ENCODE data around the gene CTF1. TPM values are rescaled to one million over a fixed set of nuclear protein-coding genes. Genes with fewer than 3 reads are reported as not detected.

CTF1 gene
- total RNA-seq, 1 donor from 2014 or later = 4.2 TPM

GRCh38 chr16:30948667-30949649, 52.5 kb downstream of the CTF1 start, which contains the start of gene ORAI3:
ORAI3 (plus strand) TSS chr16:30949068; CDS start chr16:30949290, 222 bp downstream.
- peak; percentile 92 for DNase-seq (ENCODE audit: low spot score)
- Mint-ChIP-seq H3K27me3 (ENCODE audit: low read depth) (no peaks in the 10 kb centered on the region), H3K9me3 (ENCODE audit: low read depth) (no peaks in the 10 kb centered on the region), H3K36me3 (ENCODE audit: low read depth) (peaks cover 2% of the 10 kb centered on the region), H3K4me3 (ENCODE audit: unreplicated experiment) (peak within 1 kb of the TSS; percentile 86), H3K4me1 (ENCODE audit: low read depth) (peaks cover 38% of the 10 kb centered on the region), H3K27ac (ENCODE audit: unreplicated experiment) (peak within 1 kb of the TSS; percentile 85)
- TF ChIP-seq CTCF (IDR thresholded peaks at IDR 0.05) = no peak

- Mint-ChIP-seq H3K4me1 (ENCODE audit: low read depth) (peaks cover 39% of the 10 kb centered on the region), H3K4me3 (ENCODE audit: unreplicated experiment) (peak overlapping the region; percentile 86), H3K27ac (ENCODE audit: unreplicated experiment) (peak overlapping the region; percentile 79), H3K27me3 (ENCODE audit: low read depth) (no peaks in the 10 kb centered on the region), H3K9me3 (ENCODE audit: low read depth) (no peaks in the 10 kb centered on the region), H3K36me3 (ENCODE audit: low read depth) (peaks cover 2% of the 10 kb centered on the region)
- no peak for DNase-seq (ENCODE audit: low spot score)
- no peak for TF ChIP-seq CTCF (IDR thresholded peaks at IDR 0.05)
These were observed 53.5 kb downstream of the CTF1 start for GRCh38 chr16:30949650-30950515.

GRCh38 chr16:30950516-30951065, 54.2 kb downstream of the CTF1 start:
- H3K4me1 Mint-ChIP-seq (ENCODE audit: low read depth) = peaks cover 39% of the 10 kb centered on the region
- peak overlapping the region; percentile 86 for H3K4me3 Mint-ChIP-seq (ENCODE audit: unreplicated experiment)
- TF ChIP-seq CTCF (IDR thresholded peaks at IDR 0.05) = no peak
- DNase-seq (ENCODE audit: low spot score) = no peak
- peak overlapping the region; percentile 79 for H3K27ac Mint-ChIP-seq (ENCODE audit: unreplicated experiment)
- no peaks in the 10 kb centered on the region for H3K27me3 Mint-ChIP-seq (ENCODE audit: low read depth)
- no peaks in the 10 kb centered on the region for H3K9me3 Mint-ChIP-seq (ENCODE audit: low read depth)
- H3K36me3 Mint-ChIP-seq (ENCODE audit: low read depth) = peaks cover 2% of the 10 kb centered on the region

- H3K36me3 Mint-ChIP-seq (ENCODE audit: low read depth) = peaks cover 2% of the 10 kb centered on the region
- TF ChIP-seq CTCF (IDR thresholded peaks at IDR 0.05) = no peak
- H3K27me3 Mint-ChIP-seq (ENCODE audit: low read depth) = no peaks in the 10 kb centered on the region
- peaks cover 39% of the 10 kb centered on the region for H3K4me1 Mint-ChIP-seq (ENCODE audit: low read depth)
- peak overlapping the region; percentile 74 for H3K27ac Mint-ChIP-seq (ENCODE audit: unreplicated experiment)
- no peak overlapping the region for H3K4me3 Mint-ChIP-seq (ENCODE audit: unreplicated experiment)
- no peaks in the 10 kb centered on the region for H3K9me3 Mint-ChIP-seq (ENCODE audit: low read depth)
- DNase-seq (ENCODE audit: low spot score) = no peak
These were observed 54.8 kb downstream of the CTF1 start for GRCh38 chr16:30951193-30951592.

GRCh38 chr16:30951750-30952149, 55.3 kb downstream of the CTF1 start:
- Mint-ChIP-seq H3K4me1 (ENCODE audit: low read depth) (peaks cover 39% of the 10 kb centered on the region), H3K9me3 (ENCODE audit: low read depth) (no peaks in the 10 kb centered on the region), H3K36me3 (ENCODE audit: low read depth) (no peaks in the 10 kb centered on the region), H3K27ac (ENCODE audit: unreplicated experiment) (peak overlapping the region; percentile 74), H3K4me3 (ENCODE audit: unreplicated experiment) (no peak overlapping the region), H3K27me3 (ENCODE audit: low read depth) (no peaks in the 10 kb centered on the region)
- TF ChIP-seq CTCF (IDR thresholded peaks at IDR 0.05) = no peak
- DNase-seq (ENCODE audit: low spot score) = no peak

Measured in chondrocyte (in vitro differentiated cells).